ENCODE measurements around the gene NRIP1. TPM values are rescaled to one million over a fixed set of nuclear protein-coding genes. Genes with fewer than 3 reads are reported as not detected.
"Not testable (repeated sequence)": the region's sequence is repeated elsewhere in the genome, so short reads cannot be mapped to it uniquely, and the experiment has no call there.

Gene NRIP1
- polyA plus RNA-seq, 4 donors = 42.9 to 71.4 (median 60.4) TPM

GRCh38 chr21:15039607-15040299 is 25.0 kb downstream of the NRIP1 start:
- no peak for DNase-seq (ENCODE audit: low read depth in 4 of 4, low spot score in 3 of 4)

GRCh38 chr21:15037900-15038293 is 26.9 kb downstream of the NRIP1 start:
- no peak for DNase-seq (ENCODE audit: low read depth in 4 of 4, low spot score in 3 of 4)

GRCh38 chr21:15037095-15037899 is 27.5 kb downstream of the NRIP1 start:
- no peak for DNase-seq (ENCODE audit: low read depth in 4 of 4, low spot score in 3 of 4)

GRCh38 chr21:15036189-15036588 is 28.6 kb downstream of the NRIP1 start:
- DNase-seq (ENCODE audit: low read depth in 4 of 4, low spot score in 3 of 4) = no peak

GRCh38 chr21:15034126-15034853 is 30.5 kb downstream of the NRIP1 start:
- no peak for DNase-seq (ENCODE audit: low read depth in 4 of 4, low spot score in 3 of 4)

GRCh38 chr21:15031790-15032357 is 32.9 kb downstream of the NRIP1 start:
- no peak for DNase-seq (ENCODE audit: low read depth in 4 of 4, low spot score in 3 of 4)

GRCh38 chr21:15031362-15031761 is 33.4 kb downstream of the NRIP1 start:
- not testable (repeated sequence) for DNase-seq (ENCODE audit: low read depth in 4 of 4, low spot score in 3 of 4)

- not testable (repeated sequence) for DNase-seq (ENCODE audit: low read depth in 4 of 4, low spot score in 3 of 4)
Measured at GRCh38 chr21:15030861-15031260, 33.9 kb downstream of the NRIP1 start.

GRCh38 chr21:15029077-15029476 is 35.7 kb downstream of the NRIP1 start:
- DNase-seq (ENCODE audit: low read depth in 4 of 4, low spot score in 3 of 4) = no peak

- DNase-seq (ENCODE audit: low read depth in 4 of 4, low spot score in 3 of 4) = no peak
Measured at GRCh38 chr21:15028186-15028585, 36.6 kb downstream of the NRIP1 start.

- no peak for DNase-seq (ENCODE audit: low read depth in 4 of 4, low spot score in 3 of 4)
Measured at GRCh38 chr21:15027056-15027455, 37.7 kb downstream of the NRIP1 start.

GRCh38 chr21:15026370-15026769 is 38.4 kb downstream of the NRIP1 start:
- DNase-seq (ENCODE audit: low read depth in 4 of 4, low spot score in 3 of 4) = no peak

- DNase-seq (ENCODE audit: low read depth in 4 of 4, low spot score in 3 of 4) = no peak
Measured at GRCh38 chr21:15023776-15024175, 41.0 kb downstream of the NRIP1 start.

GRCh38 chr21:15022608-15023261 is 42.1 kb downstream of the NRIP1 start:
- DNase-seq (ENCODE audit: low read depth in 4 of 4, low spot score in 3 of 4) = no peak

GRCh38 chr21:15020797-15021196 is 44.0 kb downstream of the NRIP1 start:
- DNase-seq (ENCODE audit: low read depth in 4 of 4, low spot score in 3 of 4) = no peak

GRCh38 chr21:15018382-15018781 is 46.4 kb downstream of the NRIP1 start:
- DNase-seq (ENCODE audit: low read depth in 4 of 4, low spot score in 3 of 4) = no peak

- no peak for DNase-seq (ENCODE audit: low read depth in 4 of 4, low spot score in 3 of 4)
Measured at GRCh38 chr21:15015622-15016471, 49.0 kb downstream of the NRIP1 start.

- no peak for DNase-seq (ENCODE audit: low read depth in 4 of 4, low spot score in 3 of 4)
Measured at GRCh38 chr21:15014221-15014620, 50.6 kb downstream of the NRIP1 start.

GRCh38 chr21:15011967-15012366 is 52.8 kb downstream of the NRIP1 start:
- DNase-seq (ENCODE audit: low read depth in 4 of 4, low spot score in 3 of 4) = no peak

GRCh38 chr21:15010645-15011044 is 54.2 kb downstream of the NRIP1 start:
- no peak for DNase-seq (ENCODE audit: low read depth in 4 of 4, low spot score in 3 of 4)

All from left renal pelvis (tissue), 4 donors.